GM23248 (cell line): ENCODE data around the gene ZBTB22.

Source experiments
- EZH2 ChIP-seq: fragments of 200-600 bp; sonication (generic); IDR thresholded peaks from 2 replicates; pipeline ENCODE4 v1.6.1; 2018; ENCODE audit warnings: antibody characterized with exemption, mild to moderate bottlenecking; ENCODE audit not compliant: insufficient read depth, poor library complexity, severe bottlenecking
- EZH2phosphoT487 ChIP-seq: fragments of 200-600 bp; sonication (generic); IDR thresholded peaks from 2 replicates; pipeline ENCODE4 v1.6.1; 2018; ENCODE audit warnings: antibody characterized with exemption, moderate library complexity, mild to moderate bottlenecking, low read depth; ENCODE audit not compliant: insufficient read depth

- TF ChIP-seq EZH2, result no peak
- TF ChIP-seq EZH2phosphoT487, result no peak
Measured at GRCh38 chr6:33339193-33339592, 21.6 kb upstream of the ZBTB22 start.
